Mesothelial cell of epicardium (in vitro differentiated cells): Measurements from ENCODE around the gene CHRM4. TPM values are rescaled to one million over a fixed set of nuclear protein-coding genes. Genes with fewer than 3 reads are reported as not detected.

ENCODE experiments used
- DNase-seq, 2 experiments: peaks; one replicate each; pipeline ENCODE4 v3.0.0; 2021; ENCODE audit warnings: low spot score in 2 of 2; ENCODE audit not compliant: unreplicated experiment in 2 of 2
- H3K27ac Mint-ChIP-seq: 2 replicates; pipeline ENCODE4 v1.8.0; 2021; ENCODE audit warnings: mixed read lengths
- H3K27me3 Mint-ChIP-seq: 2 replicates; pipeline ENCODE4 v1.8.0; 2021; ENCODE audit warnings: low read depth, mixed read lengths
- H3K36me3 Mint-ChIP-seq: 2 replicates; pipeline ENCODE4 v1.8.0; 2021; ENCODE audit warnings: mixed read lengths
- H3K4me1 Mint-ChIP-seq: 2 replicates; pipeline ENCODE4 v1.8.0; 2021; ENCODE audit warnings: mixed read lengths
- H3K4me3 Mint-ChIP-seq: 2 replicates; pipeline ENCODE4 v1.8.0; 2021; ENCODE audit warnings: mild to moderate bottlenecking, moderate library complexity, mixed read lengths
- H3K9me3 Mint-ChIP-seq: 2 replicates; pipeline ENCODE4 v1.8.0; 2021; ENCODE audit warnings: mixed read lengths
- CTCF ChIP-seq: fragments of 200-600 bp; sonication (generic); IDR thresholded peaks from one replicate; pipeline ENCODE4 v1.5.0; 2021; ENCODE audit warnings: antibody characterized with exemption; ENCODE audit not compliant: unreplicated experiment
- total RNA-seq: library from RNA; stranded (reverse); gene quantifications from 3 replicates; pipeline ENCODE4 v1.2.1, GENCODE V29; 2021

Gene CHRM4
- total RNA-seq, 1 donor from 2014 or later = 0.42 TPM

GRCh38 chr11:46421257-46421880, 29.8 kb upstream of the CHRM4 start:
- Mint-ChIP-seq H3K9me3 (no peaks in the 10 kb centered on the region), H3K36me3 (peaks cover 7% of the 10 kb centered on the region), H3K27me3 (no peaks in the 10 kb centered on the region), H3K4me3 (no peak overlapping the region), H3K27ac (no peak overlapping the region), H3K4me1 (peaks cover 3% of the 10 kb centered on the region)
- no peak for TF ChIP-seq CTCF
- DNase-seq = no peak

GRCh38 chr11:46420513-46420912, 28.9 kb upstream of the CHRM4 start:
- DNase-seq = no peak

GRCh38 chr11:46418751-46419150, 27.2 kb upstream of the CHRM4 start:
- Mint-ChIP-seq H3K36me3 (peaks cover 25% of the 10 kb centered on the region), H3K27ac (no peak overlapping the region), H3K4me3 (no peak overlapping the region), H3K4me1 (peaks cover 3% of the 10 kb centered on the region), H3K27me3 (no peaks in the 10 kb centered on the region), H3K9me3 (no peaks in the 10 kb centered on the region)
- no peak for DNase-seq
- no peak for TF ChIP-seq CTCF

More at GRCh38 chr11:46420513-46420912, 28.9 kb upstream of the CHRM4 start:
- H3K4me1 Mint-ChIP-seq = peaks cover 3% of the 10 kb centered on the region
- TF ChIP-seq CTCF = no peak
- no peak overlapping the region for H3K27ac Mint-ChIP-seq
- H3K4me3 Mint-ChIP-seq = no peak overlapping the region
- peaks cover 12% of the 10 kb centered on the region for H3K36me3 Mint-ChIP-seq
- no peaks in the 10 kb centered on the region for H3K27me3 Mint-ChIP-seq
- H3K9me3 Mint-ChIP-seq = no peaks in the 10 kb centered on the region

GRCh38 chr11:46417711-46418110, 26.1 kb upstream of the CHRM4 start:
- no peak overlapping the region for H3K4me3 Mint-ChIP-seq
- no peak for DNase-seq
- no peaks in the 10 kb centered on the region for H3K9me3 Mint-ChIP-seq
- peak overlapping the region; percentile 30 for H3K27ac Mint-ChIP-seq
- peaks cover 2% of the 10 kb centered on the region for H3K4me1 Mint-ChIP-seq
- no peak for TF ChIP-seq CTCF
- H3K27me3 Mint-ChIP-seq = no peaks in the 10 kb centered on the region
- H3K36me3 Mint-ChIP-seq = peaks cover 26% of the 10 kb centered on the region

- Mint-ChIP-seq H3K36me3 (peaks cover 31% of the 10 kb centered on the region), H3K27me3 (no peaks in the 10 kb centered on the region)
- no peak for DNase-seq
Observed at GRCh38 chr11:46414879-46415278, 23.3 kb upstream of the CHRM4 start.

More at GRCh38 chr11:46414879-46415278, 23.3 kb upstream of the CHRM4 start:
- Mint-ChIP-seq H3K27ac (no peak overlapping the region), H3K9me3 (no peaks in the 10 kb centered on the region), H3K4me1 (no peaks in the 10 kb centered on the region), H3K4me3 (no peak overlapping the region)
- TF ChIP-seq CTCF = no peak
